GM23338 (cell line): ENCODE data around the gene CARMIL1. TPM values are rescaled to one million over a fixed set of nuclear protein-coding genes. Genes with fewer than 3 reads are reported as not detected.

Source experiments
- ATAC-seq: fragments of 200-7000 bp; cut with Tn5 transposase; 3 replicates; pipeline ENCODE4 v1.9.1; 2020
- DNase-seq: peaks from one replicate; pipeline ENCODE4 v3.0.0-alpha.2; 2015; ENCODE audit warnings: low spot score
- H2AFZ ChIP-seq: fragments of 200-600 bp; sonication (generic); 2 replicates; pipeline ENCODE4 v1.8.0; 2016; ENCODE audit warnings: antibody characterized with exemption, mild to moderate bottlenecking, moderate library complexity
- H3F3A ChIP-seq: fragments of 200-600 bp; sonication (generic); replicated peaks from 2 replicates; pipeline ENCODE4 v1.8.0; 2017; ENCODE audit warnings: antibody characterized with exemption, mixed run types, low read depth
- H3K27ac ChIP-seq: fragments of 200-600 bp; sonication (generic); 2 replicates; pipeline ENCODE4 v1.6.1; 2016; ENCODE audit warnings: low read depth
- H3K27me3 ChIP-seq: fragments of 200-600 bp; sonication (generic); 2 replicates; pipeline ENCODE4 v1.8.0; 2016; ENCODE audit warnings: mild to moderate bottlenecking, mixed run types, moderate library complexity; ENCODE audit not compliant: insufficient read depth
- H3K36me3 ChIP-seq: fragments of 200-600 bp; sonication (generic); 2 replicates; pipeline ENCODE4 v1.8.0; 2016; ENCODE audit warnings: mild to moderate bottlenecking; ENCODE audit not compliant: insufficient read depth
- H3K4me1 ChIP-seq: fragments of 200-600 bp; sonication (generic); 2 replicates; pipeline ENCODE4 v1.8.0; 2016; ENCODE audit warnings: mild to moderate bottlenecking, moderate library complexity; ENCODE audit not compliant: insufficient read depth
- H3K4me2 ChIP-seq: fragments of 200-600 bp; sonication (generic); 2 replicates; pipeline ENCODE4 v1.7.1; 2017; ENCODE audit warnings: mixed run types
- H3K4me3 ChIP-seq: fragments of 200-600 bp; sonication (generic); 2 replicates; pipeline ENCODE4 v1.6.1; 2016; ENCODE audit warnings: mixed run types
- H3K79me2 ChIP-seq: fragments of 200-600 bp; sonication (generic); replicated peaks from 2 replicates; pipeline ENCODE4 v1.8.0; 2017; ENCODE audit warnings: mild to moderate bottlenecking; ENCODE audit not compliant: insufficient read depth
- H3K9me2 ChIP-seq: fragments of 200-600 bp; sonication (generic); 2 replicates; pipeline ENCODE4 v1.8.0; 2017; ENCODE audit not compliant: insufficient read depth
- H4K20me1 ChIP-seq: fragments of 200-600 bp; sonication (generic); replicated peaks from 2 replicates; pipeline ENCODE4 v1.8.0; 2017; ENCODE audit warnings: mild to moderate bottlenecking; ENCODE audit not compliant: insufficient read depth
- H3K27ac Mint-ChIP-seq: 2 replicates; pipeline ENCODE4 v1.8.0; 2020; ENCODE audit warnings: inconsistent platforms, mild to moderate bottlenecking, moderate library complexity, mixed read lengths
- H3K27me3 Mint-ChIP-seq: 3 replicates; pipeline ENCODE4 v1.8.0; 2022; ENCODE audit warnings: low read depth, mild to moderate bottlenecking, moderate library complexity, mixed read lengths, inconsistent platforms; ENCODE audit not compliant: insufficient read depth, poor library complexity
- H3K36me3 Mint-ChIP-seq: 3 replicates; pipeline ENCODE4 v1.8.0; 2021; ENCODE audit warnings: low read depth, mild to moderate bottlenecking, inconsistent platforms, moderate library complexity, mixed read lengths
- H3K4me1 Mint-ChIP-seq: 3 replicates; pipeline ENCODE4 v1.8.0; 2020; ENCODE audit warnings: mild to moderate bottlenecking, inconsistent platforms, mixed read lengths
- H3K4me3 Mint-ChIP-seq: 3 replicates; pipeline ENCODE4 v1.8.0; 2021; ENCODE audit warnings: moderate library complexity, mild to moderate bottlenecking, inconsistent platforms, mixed read lengths
- H3K9me3 Mint-ChIP-seq: 3 replicates; pipeline ENCODE4 v1.8.0; 2020; ENCODE audit warnings: moderate library complexity, mild to moderate bottlenecking, inconsistent platforms, mixed read lengths
- CREB1 ChIP-seq: fragments of 250-450 bp; sonication (Bioruptor Pico); IDR thresholded peaks from 2 replicates; pipeline ENCODE4 v1.5.0; 2020; ENCODE audit warnings: low read depth, mild to moderate bottlenecking, moderate library complexity
- CTCF ChIP-seq, 2 experiments: fragments of 200-600 bp in 1 of 2; sonication (generic) in 1 of 2; conservative IDR thresholded peaks; 2 replicates each; pipeline versions ENCODE4 v1.5.1 to v1.6.1; 2016 to 2017; ENCODE audit warnings: antibody characterized with exemption in 2 of 2, low read depth in 2 of 2, mild to moderate bottlenecking in 2 of 2, moderate library complexity in 1 of 2
- ETS1 ChIP-seq: IDR thresholded peaks from 2 replicates; pipeline ENCODE4 v1.6.1; 2016; ENCODE audit warnings: antibody characterized with exemption
- EZH2phosphoT487 ChIP-seq: fragments of 200-600 bp; sonication (generic); IDR thresholded peaks from one replicate; pipeline ENCODE4 v1.8.1; 2018; ENCODE audit warnings: antibody characterized with exemption; ENCODE audit not compliant: unreplicated experiment
- JUNB ChIP-seq: IDR thresholded peaks from one replicate; pipeline ENCODE4 v1.6.1; 2016; ENCODE audit warnings: antibody characterized with exemption; ENCODE audit not compliant: unreplicated experiment
- NANOG ChIP-seq: IDR thresholded peaks from 2 replicates; pipeline ENCODE4 v1.6.1; 2016; ENCODE audit warnings: antibody characterized with exemption, borderline replicate concordance
- POLR2AphosphoS5 ChIP-seq: IDR thresholded peaks from 2 replicates; pipeline ENCODE4 v1.6.1; 2016; ENCODE audit warnings: antibody characterized with exemption, low read depth
- REST ChIP-seq: IDR thresholded peaks from one replicate; pipeline ENCODE4 v1.6.1; 2018; ENCODE audit warnings: antibody characterized with exemption; ENCODE audit not compliant: unreplicated experiment
- STAT1 ChIP-seq: IDR thresholded peaks from one replicate; pipeline ENCODE4 v1.6.1; 2016; ENCODE audit warnings: antibody characterized with exemption; ENCODE audit not compliant: unreplicated experiment
- ZNF114 ChIP-seq: fragments of 250-450 bp; sonication (Bioruptor Pico); IDR thresholded peaks from 2 replicates; pipeline ENCODE4 v1.5.0; 2020; ENCODE audit warnings: mild to moderate bottlenecking, moderate library complexity
- ZNF331 ChIP-seq: fragments of 250-450 bp; sonication (Bioruptor Pico); IDR thresholded peaks from 2 replicates; pipeline ENCODE4 v1.5.0; 2020; ENCODE audit warnings: low read depth, mild to moderate bottlenecking, moderate library complexity
- ZNF462 ChIP-seq: fragments of 250-450 bp; sonication (Bioruptor Pico); IDR thresholded peaks from 2 replicates; pipeline ENCODE4 v1.5.0; 2020; ENCODE audit warnings: mild to moderate bottlenecking, moderate library complexity
- polyA plus RNA-seq: library from polyadenylated mRNA; unstranded; fragments of >200 nt; fragmentation: Nextera tagmentation; extraction: Ambion mirVana; gene quantifications from 2 replicates; pipeline ENCODE4 v1.2.1, GENCODE V29; 2016
- total RNA-seq: library from RNA; depleted of rRNA; stranded (reverse); fragments of >200 nt; shearing (Covaris generic); gene quantifications from 2 replicates; pipeline ENCODE4 v1.2.3, GENCODE V29; 2014

Gene CARMIL1
- total and polyA plus RNA-seq, 2 experiments from 2014 or later: 43.2 to 66.9 TPM

GRCh38 chr6:25481267-25481666 lies 202.1 kb downstream of the CARMIL1 start:
- Histone ChIP-seq H3K27me3 (no peaks in the 10 kb centered on the region), H4K20me1 (no peaks in the 10 kb centered on the region), H3K79me2 (no peaks in the 10 kb centered on the region), H2AFZ (no peak overlapping the region), H3F3A (no peaks in the 10 kb centered on the region), H3K4me3 (no peak overlapping the region), H3K9me2 (no peaks in the 10 kb centered on the region), H3K4me1 (no peaks in the 10 kb centered on the region), H3K27ac (no peak overlapping the region), H3K36me3 (0 out of 2 replicates have a peak, but pooled peaks cover 3% of the 10 kb centered on the region), H3K4me2 (no peak overlapping the region)
- Mint-ChIP-seq H3K4me3 (no peak overlapping the region), H3K4me1 (no peaks in the 10 kb centered on the region; the same call in 1 of the 3 replicates), H3K27me3 (no peaks in the 10 kb centered on the region), H3K36me3 (peaks cover 4% of the 10 kb centered on the region; the same call in 2 of the 3 replicates), H3K27ac (no peak overlapping the region), H3K9me3 (no peaks in the 10 kb centered on the region)
- TF ChIP-seq EZH2phosphoT487 (no peak), STAT1 (no peak), NANOG (no peak), ZNF462 (no peak), POLR2AphosphoS5 (no peak), REST (no peak), CREB1 (CRISPR knock-in tag) (no peak), JUNB (no peak), CTCF (conservative IDR thresholded peaks at IDR 0.05; ENCODE audit: low read depth in 2 of 2) (no peak), ETS1 (no peak), ZNF331 (CRISPR knock-in tag) (no peak), ZNF114 (CRISPR knock-in tag) (no peak)
- ATAC-seq: no peak
- DNase-seq: no peak
